Measurements from ENCODE around the gene GRM4.

The GRM4 gene

GRCh38 chr6:34151321-34152041 lies 5.6 kb upstream of the GRM4 start:
- no peak for DNase-seq (ENCODE audit: low read depth)
- H3K4me3 ChIP-seq (ENCODE audit: low read depth, low read length) = no peak overlapping the region
- in situ Hi-C loops (cut with HindIII; ENCODE audit: low sequenced_read_pairs) = no loop called here
- TF ChIP-seq CTCF (IDR thresholded peaks at IDR 0.05; ENCODE audit: low read depth, low read length, missing control alignments) = no peak

GRCh38 chr6:34150766-34151165 lies 4.9 kb upstream of the GRM4 start:
- H3K4me3 ChIP-seq (ENCODE audit: low read depth, low read length) = no peak overlapping the region
- in situ Hi-C loops (cut with HindIII; ENCODE audit: low sequenced_read_pairs) = no loop called here
- no peak for TF ChIP-seq CTCF (IDR thresholded peaks at IDR 0.05; ENCODE audit: low read depth, low read length, missing control alignments)
- no peak for DNase-seq (ENCODE audit: low read depth)

- no peak overlapping the region for H3K4me3 ChIP-seq (ENCODE audit: low read depth, low read length)
- no peak for TF ChIP-seq CTCF (IDR thresholded peaks at IDR 0.05; ENCODE audit: low read depth, low read length, missing control alignments)
- DNase-seq (ENCODE audit: low read depth) = no peak
- in situ Hi-C loops (cut with HindIII; ENCODE audit: low sequenced_read_pairs) = no loop called here
Observed at GRCh38 chr6:34149831-34150400, 4.0 kb upstream of the GRM4 start.

GRCh38 chr6:34149452-34149810 lies 3.5 kb upstream of the GRM4 start:
- TF ChIP-seq CTCF (IDR thresholded peaks at IDR 0.05; ENCODE audit: low read depth, low read length, missing control alignments) = no peak
- in situ Hi-C loops (cut with HindIII; ENCODE audit: low sequenced_read_pairs) = no loop called here
- no peak for DNase-seq (ENCODE audit: low read depth)
- no peak overlapping the region for H3K4me3 ChIP-seq (ENCODE audit: low read depth, low read length)

GRCh38 chr6:34148631-34149451 lies 3.0 kb upstream of the GRM4 start:
- in situ Hi-C loops (cut with HindIII; ENCODE audit: low sequenced_read_pairs) = no loop called here
- no peak overlapping the region for H3K4me3 ChIP-seq (ENCODE audit: low read depth, low read length)
- no peak for TF ChIP-seq CTCF (IDR thresholded peaks at IDR 0.05; ENCODE audit: low read depth, low read length, missing control alignments)
- no peak for DNase-seq (ENCODE audit: low read depth)

- in situ Hi-C loops (cut with HindIII; ENCODE audit: low sequenced_read_pairs) = no loop called here
- no peak for DNase-seq (ENCODE audit: low read depth)
- no peak overlapping the region for H3K4me3 ChIP-seq (ENCODE audit: low read depth, low read length)
- TF ChIP-seq CTCF (IDR thresholded peaks at IDR 0.05; ENCODE audit: low read depth, low read length, missing control alignments) = no peak
Observed at GRCh38 chr6:34147906-34148630, 2.2 kb upstream of the GRM4 start.
